Stimulated activated CD4-positive, alpha-beta T cell treated with anti-CD3 and anti-CD28 coated beads, Interleukin-4, amount 100 ng/mL, for 4 hours (primary cell): Measurements from ENCODE around the gene NOP9.

Experiments used
- DNase-seq, 2 experiments: peaks; one replicate each; pipeline ENCODE4 v3.0.0-alpha.2; 2020

NOP9 gene

DNA sequence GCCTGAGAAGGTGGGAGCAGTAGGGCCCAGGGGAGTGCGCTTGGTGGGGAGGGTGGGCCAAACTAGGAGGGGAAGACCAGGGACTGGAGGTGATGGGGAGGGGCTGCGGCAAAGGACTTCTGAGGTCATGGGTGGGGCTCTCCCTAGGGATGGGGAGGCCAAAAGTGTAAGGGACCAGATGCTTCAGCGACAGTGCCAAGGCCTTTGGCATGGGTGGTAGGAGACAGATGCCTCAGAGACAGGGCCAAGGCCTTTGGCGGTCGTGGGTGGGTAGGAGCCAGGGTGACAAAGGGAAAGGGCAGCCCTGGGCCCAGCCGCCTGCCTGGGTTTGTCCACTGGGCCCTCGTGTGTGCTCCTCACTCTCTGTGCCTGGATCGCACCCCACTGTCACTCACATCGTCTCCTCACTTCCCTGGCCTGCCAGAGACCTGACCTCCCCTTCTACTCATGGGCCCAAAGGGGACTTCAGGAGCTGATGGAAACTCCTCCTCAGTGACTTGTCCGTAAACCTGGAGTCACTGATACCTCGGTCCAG lies 15.1 kb upstream of the NOP9 start:
- no peak for DNase-seq

DNA sequence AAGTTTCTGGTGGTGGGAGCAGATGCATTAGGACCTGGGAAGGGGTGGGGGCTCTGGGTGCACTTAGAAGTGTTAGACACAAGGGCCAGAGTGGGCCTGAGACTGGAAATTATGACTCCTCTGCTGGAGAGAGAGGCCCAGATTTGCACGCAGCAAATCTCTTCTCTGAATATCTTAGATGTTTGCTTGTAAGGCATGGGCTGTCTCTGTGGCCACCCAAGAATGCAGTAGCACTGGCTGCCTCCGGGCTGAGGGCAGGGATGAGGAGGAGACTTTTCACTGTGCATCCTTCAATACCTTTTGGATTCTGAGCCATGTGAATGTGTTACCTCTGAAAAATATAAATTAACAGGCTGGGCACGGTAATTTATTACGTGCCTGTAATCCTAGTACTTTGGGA lies 14.3 kb upstream of the NOP9 start:
- DNase-seq, result no peak

DNA sequence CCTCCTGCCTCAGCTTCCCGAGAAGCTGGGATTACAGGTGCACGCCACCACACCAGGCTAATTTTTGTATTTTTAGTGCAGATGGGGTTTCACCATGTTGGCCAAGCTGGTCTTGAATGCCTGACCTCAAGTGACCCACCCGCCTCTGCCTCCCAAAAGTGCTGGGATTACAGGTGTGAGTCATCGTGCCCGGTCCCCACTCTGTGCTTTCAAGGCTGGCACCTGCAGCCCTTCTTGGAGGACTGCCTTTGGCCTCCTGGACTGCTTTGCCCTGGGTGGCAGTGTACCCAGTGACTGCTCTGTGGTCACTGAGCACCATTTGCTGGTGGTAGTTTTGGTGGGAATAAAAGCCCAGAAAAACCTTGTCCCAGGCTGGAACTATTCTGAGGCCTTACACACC lies 12.7 kb upstream of the NOP9 start:
- DNase-seq, result no peak

DNA sequence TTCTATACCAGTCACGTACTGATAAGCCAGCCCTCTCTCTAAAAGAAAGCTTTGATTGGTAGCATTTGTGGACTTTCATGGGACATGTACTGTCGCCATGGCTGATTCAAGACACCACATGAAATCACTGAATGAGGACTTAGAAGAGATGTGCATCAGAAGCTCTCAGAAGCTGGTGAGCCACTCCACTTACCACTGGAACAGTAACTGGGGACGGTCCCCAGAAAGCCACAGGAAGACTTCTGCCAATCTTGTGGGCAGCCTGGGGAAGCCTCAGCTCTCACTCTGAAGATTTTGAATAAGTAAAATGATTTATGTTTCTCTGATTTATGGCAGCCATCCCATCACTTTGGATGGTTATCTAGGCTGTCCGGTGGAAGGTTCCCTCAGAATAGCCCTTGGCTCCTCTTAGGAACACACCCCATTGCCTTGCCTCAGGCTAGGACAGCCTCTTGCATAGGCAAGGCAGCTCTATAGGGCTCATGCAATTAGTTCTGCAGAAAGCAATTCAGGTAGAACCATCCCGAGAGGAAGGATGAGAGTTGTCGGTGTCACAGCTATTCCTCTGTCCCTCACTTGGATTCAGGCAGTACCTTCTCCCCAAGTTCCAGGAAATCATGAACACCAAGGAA lies 9.9 kb upstream of the NOP9 start:
- peak; percentile 28 to 30 for DNase-seq

DNA sequence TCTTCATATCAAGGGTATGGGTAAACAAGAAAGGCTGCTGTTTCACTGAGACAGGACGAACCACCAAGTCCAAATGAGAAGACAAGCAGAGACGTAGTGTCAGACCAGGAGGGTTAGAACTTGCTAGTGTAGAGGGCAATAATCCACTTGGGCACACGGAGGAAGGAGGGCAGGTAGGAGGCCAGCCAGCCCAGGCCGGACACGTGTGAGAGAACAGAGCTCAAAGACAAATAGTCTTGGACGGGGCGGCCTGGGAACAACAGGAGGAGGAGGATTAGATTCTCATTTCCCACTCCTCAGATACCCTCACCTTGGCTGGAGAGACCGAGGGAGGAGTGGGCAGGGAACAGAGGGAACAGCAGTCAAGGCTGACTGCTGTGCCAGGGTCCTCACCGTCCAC lies 8.9 kb upstream of the NOP9 start:
- no peak for DNase-seq

DNA sequence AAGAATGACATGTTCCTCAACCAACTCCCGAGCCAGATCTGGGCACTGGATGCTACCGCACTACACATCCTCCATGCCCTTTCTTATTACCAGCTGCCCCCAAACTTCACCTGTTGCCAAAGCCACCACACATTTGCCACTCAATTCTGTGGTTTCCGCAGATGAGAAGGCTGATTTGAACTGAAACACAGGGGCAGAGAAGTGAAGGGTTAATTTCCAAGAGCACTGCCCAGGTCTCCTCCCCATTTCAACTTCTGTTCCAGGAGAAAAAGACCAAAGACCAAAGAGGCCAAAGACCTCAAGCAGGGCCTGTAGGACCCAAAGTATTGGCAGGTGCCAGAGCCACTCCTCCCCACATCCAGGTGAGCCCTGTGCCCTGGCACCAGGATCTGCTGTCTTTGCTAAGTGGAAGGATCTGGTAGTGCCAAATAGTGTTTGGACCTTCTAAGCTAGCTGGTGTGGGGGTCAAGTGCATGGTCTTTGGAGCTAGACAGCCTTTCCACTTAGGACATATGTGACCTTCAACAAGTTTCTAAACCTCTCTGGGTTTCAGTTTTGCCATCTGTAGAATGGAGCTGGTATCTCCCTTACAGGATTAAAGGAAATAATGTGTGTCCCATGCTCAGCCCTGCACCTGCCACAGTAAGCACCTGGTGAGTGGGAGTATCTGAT lies 8.1 kb upstream of the NOP9 start:
- DNase-seq, result no peak

DNA sequence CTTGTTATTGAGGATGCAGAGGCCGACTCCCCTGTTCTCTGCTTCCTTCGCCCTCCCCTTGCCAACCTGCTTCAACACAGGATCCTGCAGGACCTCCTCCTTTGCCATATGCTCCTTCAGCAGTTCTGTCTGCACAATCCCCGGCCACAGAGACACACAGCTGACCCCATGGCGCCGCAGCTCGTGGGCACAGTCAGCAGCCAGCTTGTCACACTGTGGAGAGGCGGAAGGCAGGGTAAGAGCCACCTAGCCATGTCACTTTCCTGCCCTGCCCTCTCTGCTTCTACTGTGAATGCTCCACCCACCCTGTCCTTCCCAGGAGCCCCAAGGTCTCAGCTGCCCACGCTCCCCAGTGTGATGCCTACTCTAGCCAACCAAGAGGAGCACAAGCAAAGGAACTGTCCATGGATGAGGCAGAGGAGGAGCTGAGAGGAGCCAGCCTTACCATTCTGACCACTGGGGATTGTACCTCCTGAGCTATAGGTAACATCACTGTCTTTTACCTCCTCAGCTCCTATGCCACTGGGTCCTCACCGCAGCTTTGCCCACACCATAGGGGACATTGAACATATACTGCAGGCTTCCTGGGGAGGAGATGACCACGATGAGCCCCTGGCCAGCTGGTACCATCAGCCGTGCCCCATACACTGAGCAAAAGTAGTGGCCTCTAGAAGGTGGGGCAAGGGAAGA lies 7.4 kb upstream of the NOP9 start:
- no peak for DNase-seq

DNA sequence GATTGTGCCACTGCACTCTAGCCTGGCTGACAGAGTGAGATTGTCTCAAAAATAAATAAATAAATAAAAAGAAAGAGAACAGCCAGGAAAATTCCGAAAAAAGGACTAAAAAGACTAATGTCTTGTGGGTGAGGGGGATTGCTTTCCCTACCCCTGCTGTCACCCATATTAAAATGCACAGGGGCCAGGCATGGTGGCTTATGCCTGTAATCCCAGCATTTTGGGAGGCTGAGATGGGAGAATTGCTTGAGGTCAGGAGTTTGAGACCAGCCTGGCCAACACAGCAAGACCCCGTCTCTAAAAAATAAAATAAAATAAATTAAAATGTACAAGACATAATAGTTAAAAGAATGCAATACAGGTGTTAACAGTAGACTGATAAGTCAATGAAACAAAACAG lies 6.1 kb upstream of the NOP9 start:
- no peak for DNase-seq

DNA sequence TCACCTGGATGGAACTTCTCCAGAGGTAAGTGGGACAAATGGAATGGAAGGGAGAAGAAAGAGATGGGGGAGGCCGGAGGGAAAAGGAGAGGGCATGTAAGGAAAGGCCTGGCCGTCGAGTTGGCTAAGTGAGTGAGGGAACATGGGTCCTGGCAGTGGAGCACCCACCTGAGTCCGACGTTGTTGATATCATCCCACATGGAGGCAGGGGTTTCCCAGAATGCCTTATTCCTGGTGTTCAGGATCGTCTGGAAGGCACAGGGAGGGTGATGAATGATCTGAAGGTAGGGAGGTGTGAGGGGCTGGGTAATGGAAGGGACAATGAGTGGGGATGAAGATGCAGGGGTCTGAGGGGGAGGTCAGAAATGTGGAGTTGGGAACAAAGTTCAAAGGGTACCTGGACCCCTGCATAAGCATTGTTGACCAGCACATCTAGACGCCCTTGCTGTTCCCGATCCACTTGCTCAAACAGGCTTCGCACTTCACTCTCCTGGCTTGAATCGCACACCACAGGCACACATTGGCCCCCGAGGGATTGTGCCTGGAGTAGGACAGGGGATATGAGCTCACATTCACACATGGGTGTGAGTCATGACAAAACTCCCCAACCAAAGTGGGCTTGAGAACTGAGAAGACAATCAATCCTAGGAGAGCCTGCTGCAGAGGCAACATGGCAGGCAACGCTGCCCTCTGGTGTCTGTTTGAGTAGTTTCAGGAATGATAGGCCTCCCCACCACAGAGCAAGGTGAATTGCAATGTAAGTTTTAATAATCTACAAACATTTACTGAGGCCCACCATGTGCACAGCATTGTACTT lies 3.1 kb upstream of the NOP9 start:
- peak; percentile 62 to 79 for DNase-seq

DNA sequence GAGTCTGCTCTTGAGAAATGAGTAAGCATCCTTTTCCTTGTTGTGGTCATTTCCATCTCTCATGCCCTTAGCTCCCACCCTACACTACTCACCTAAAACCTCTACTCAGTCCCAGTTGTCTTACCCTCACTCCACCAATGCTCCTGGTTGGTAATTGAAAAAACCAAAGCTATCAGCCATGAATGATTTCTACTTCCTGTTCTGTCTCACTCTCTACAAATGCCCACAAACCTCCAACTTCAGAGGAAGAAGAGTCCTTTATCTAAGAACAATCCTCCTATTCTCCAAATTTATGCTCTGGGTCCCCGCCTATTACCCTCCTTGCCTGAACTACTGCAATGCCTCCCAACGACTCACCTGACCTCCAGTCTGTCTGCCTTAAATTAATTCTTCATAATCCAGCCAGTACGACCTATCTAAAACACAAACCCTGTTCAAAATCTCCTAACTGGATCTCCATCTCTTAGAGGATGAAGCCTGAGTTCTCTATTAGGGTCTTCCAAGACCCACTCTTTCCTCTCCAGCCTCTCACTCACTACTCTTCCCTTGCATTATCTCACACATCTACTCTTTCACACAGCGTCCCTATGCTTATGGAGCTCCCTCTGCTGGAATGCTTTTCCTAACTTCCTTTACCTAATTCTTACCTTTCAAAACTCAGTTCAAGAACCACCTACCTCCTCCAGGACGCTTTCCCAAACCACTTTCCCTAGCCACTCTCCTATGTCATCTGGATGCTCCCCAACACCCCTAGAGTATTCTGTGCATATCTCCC lies 2.3 kb upstream of the NOP9 start:
- DNase-seq, result no peak

DNA sequence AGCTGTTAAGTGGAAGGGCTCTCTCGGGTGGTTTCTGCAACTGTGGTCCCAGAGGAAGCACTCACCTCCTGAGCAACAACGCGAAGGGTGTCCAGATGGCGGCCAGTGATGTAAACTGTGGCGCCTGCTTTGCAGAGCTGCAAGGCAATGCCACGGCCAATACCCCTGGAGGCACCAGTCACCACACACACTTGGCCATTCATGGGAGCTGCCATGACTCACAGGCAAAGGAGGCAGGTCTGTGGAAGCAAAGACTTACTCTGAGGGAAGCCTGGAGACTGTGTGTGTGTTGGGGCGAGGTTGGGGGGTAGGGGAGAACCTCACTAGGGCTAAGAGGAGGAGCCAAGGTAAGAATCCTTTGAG lies 777 bp upstream of the NOP9 start:
- no peak for DNase-seq

DNA sequence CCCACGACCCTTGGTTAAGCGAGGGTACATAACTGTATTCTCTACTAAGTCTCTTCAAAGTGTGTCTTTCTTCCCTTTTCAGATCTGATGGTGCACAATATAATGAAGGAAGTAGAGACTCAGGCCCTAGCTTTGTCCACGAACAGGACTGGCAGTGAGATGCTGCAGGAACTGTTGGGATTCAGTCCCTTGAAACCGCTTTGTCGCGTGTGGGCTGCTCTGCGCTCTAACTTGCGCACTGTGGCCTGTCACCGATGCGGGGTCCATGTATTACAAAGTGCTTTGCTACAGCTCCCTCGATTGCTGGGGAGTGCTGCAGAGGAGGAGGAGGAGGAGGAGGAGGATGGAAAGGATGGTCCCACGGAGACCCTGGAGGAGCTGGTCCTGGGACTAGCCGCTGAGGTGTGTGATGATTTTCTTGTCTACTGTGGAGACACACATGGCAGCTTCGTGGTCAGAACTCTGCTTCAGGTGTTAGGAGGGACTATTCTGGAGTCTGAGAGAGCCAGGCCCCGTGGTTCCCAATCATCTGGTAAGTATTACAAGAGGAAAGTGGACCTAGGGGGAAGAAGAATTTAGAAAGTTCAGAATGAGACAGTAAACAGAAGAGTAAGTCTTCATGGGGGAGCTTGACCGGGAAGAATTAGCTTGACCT lies 803 bp downstream of the NOP9 start:
- DNase-seq, result no peak

DNA sequence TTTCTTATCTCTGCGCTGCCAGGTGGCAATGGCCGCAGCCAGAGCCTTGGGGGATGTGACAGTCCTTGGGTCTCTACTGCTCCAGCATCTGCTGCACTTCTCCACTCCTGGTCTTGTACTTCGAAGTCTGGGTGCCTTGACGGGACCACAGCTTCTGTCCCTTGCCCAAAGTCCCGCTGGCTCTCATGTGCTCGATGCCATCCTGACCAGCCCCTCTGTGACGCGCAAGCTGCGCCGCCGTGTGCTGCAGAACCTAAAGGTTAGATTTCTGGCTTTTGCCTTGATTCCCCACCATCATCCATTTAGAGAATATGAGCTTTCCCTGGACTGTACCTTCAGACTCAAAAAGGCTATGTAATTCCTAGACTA lies 4.4 kb downstream of the NOP9 start:
- DNase-seq, result no peak

DNA sequence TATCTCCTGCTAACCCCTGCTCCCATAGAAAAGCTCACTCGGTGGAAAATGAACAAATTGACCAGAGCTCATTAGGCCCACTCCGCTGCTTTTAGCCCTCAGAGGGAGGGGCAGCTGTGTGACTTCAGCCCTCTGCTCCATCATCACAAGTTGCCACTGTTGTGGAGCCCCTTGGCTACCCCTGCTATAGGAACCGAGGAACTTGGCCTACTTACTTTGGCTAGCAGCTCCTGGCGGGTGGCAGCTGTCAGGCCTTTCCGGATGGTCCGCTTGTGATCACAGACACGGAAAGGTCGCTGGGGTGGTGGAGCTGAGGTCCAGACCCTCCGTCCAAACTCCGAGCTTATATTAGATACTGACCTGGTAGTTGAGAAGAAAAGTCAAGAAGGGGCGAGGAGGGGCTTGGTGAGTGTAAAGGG lies 7.5 kb downstream of the NOP9 start:
- no peak for DNase-seq

DNA sequence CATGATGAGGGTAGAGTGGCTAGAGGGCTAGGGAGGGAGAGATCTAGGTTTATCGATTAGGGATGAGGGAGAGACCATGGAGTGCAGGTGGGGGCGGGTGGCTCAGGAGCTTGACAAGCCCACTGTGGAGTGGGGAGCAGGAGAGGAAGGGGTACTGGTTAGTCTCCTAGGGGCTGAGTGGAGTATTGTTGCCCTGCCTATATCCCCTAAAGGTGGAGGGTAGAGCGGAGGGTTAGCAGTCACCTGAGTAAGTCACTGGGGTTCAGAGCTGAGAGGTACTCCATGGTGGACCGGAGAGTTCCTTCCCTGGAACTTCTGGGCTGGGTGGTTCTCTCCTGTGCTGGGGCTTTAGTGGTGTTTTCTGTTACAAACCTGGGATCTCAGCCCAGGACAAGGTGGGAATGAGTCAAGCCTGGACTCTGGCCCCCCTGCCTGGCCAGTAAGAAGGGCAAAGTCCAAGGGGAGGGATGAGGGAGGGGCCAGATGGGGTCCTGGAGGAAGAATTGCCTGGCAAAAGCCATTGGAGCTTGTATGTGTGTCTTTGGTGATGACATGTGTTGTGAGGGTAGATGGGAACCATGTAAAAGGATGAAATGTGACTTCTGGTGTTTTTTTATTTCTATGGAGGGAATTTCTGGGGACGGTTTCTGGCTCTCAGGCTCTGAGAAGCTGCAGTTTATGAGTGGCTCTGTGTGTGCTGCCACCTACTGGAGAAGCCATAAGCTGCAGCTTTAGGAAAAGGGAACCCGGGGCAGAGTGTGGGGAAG lies 8.1 kb downstream of the NOP9 start, which contains the start of gene CIDEB:
Gene CIDEB (minus strand): TSS at position 403 of the 767 bp plus-strand sequence. CDS start 119 bp downstream, at position 284.
- DNase-seq, result peak; percentile 50

DNA sequence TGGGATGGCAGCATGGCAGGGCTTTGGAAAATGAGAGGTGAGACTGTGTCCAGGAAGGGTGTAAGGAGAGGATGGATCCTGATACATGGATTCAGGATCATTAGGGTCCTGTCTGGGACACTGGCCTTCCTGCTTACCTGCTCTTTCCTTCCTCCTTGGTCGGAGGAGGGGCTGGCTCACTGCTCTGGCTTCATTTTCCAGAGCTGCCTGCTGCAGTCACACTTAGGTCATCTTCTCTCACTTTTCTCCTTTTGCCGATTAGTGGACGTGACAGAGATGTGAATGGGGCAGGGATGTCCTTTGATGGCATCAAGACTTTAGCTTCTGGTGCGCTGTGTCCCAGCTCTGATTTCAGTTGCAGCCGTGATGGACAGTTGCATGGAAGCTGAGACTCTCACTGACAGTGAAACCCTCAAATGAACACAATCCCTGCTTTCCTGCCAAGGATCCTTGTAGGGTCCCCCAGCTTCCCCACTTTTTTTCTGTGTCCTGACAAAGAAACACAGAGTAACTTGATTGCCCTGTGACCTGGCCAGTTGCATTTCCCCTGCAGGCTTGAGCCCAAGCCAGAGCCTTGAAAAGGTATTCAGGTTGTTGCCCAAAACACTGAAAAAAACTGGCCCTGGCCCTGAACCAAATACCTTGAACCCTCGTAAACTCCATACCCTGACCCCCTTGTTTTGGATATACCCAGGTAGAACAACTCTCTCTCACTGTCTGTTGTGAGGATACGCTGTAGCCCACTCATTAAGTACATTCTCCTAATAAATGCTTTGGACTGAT lies 8.9 kb downstream of the NOP9 start:
- DNase-seq, result no peak

DNA sequence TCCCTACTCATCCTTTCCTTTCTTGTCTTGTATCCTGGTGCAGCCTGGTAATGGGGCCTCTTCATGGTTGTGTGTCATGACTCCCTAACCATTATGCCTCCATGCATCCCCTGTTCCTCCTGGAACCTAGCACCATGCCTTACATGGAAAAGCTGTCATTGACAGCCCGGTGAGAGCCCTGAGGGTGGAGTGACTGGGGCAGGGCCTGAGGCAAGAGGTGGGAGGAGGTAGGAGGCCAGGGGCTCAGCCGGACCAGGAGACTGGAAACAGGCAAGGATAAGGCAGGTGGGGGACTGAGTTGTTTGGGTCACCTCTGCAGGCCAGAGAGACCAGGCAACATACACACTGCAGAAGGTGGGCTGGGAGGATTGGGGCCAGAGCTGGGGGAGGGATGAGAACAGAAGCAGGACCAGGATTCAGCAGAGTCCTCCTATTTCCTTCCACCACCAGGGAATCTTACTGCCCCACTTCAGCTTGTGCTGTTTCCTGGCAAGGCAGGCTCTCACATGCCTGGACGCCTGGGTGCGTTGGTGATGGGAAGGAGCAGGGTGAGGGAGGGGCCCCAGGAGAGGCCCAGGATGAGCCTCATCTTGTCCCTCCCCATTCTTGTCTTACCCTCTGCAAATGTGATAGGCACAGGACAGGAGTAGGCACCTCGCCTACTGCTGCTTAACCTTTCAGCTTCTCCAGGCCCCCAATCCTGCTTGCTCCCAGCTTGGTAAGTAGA lies 10.1 kb downstream of the NOP9 start, which contains the start of gene LTB4R2:
Gene LTB4R2 (plus strand): TSS at position 603 of the 727 bp plus-strand sequence. CDS start 525 bp downstream, outside the sequence.
- DNase-seq, result no peak

DNA sequence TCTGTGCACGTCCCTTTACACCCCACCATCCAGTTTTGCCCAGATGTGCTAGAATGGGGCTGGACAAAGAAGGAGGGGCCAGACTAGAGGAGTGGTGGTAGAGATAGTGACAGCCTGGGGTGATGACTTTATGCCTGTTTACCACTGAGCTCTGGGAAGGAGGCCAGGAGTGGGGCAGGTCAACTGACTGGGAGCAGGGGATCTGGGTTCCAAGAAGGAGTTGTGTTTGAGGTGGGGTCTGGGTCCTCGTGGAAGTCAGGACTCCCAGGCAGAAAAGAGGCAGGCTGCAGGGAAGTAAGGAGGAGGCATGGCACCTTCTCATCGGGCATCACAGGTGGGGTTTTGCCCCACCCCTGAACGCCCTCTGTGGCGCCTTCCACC lies 10.6 kb downstream of the NOP9 start:
- no peak for DNase-seq
